SK-N-SH (cell line): Measurements from ENCODE around the gene MRPS6. TPM values are rescaled to one million over a fixed set of nuclear protein-coding genes. Genes with fewer than 3 reads are reported as not detected.

ENCODE experiments used
- CTCF ChIA-PET: fragments of 300-600, 350-600 bp; formaldehyde crosslinking; extraction: SDS; loops from one replicate; lab custom pipeline; 2021; lab: Yijun Ruan, JAX
- POLR2A ChIA-PET: fragments of 350-600 bp; sonication (Branson Sonifier 250); formaldehyde crosslinking; extraction: SDS; loops from one replicate; lab custom pipeline; 2020; ENCODE audit warnings: antibody characterized with exemption, inconsistent platforms; lab: Yijun Ruan, JAX
- DNase-seq: peaks from one replicate; pipeline ENCODE4 v3.0.0; 2012
- H2AFZ ChIP-seq: fragments of 200-600 bp; sonication (generic); 2 replicates; pipeline ENCODE4 v1.8.1; 2016; ENCODE audit warnings: antibody characterized with exemption, mild to moderate bottlenecking, low read depth
- H3F3A ChIP-seq: fragments of 200-600 bp; sonication (generic); replicated peaks from 2 replicates; pipeline ENCODE3; 2016; ENCODE audit warnings: antibody characterized with exemption, mild to moderate bottlenecking; ENCODE audit not compliant: insufficient read depth
- H3K27ac ChIP-seq, 2 experiments: fragments of 200-500 bp in 1 of 2; fragments of 200-600 bp in 1 of 2; sonication (Bioruptor generic) in 1 of 2; sonication (generic), shearing (Covaris generic) in 1 of 2; 2 replicates each; pipeline versions ENCODE4 v1.5.1 to v1.6.1; 2014 to 2016; ENCODE audit warnings: low read depth in 2 of 2, inconsistent platforms in 1 of 2, low read length in 1 of 2, mild to moderate bottlenecking in 1 of 2, mixed read lengths in 1 of 2
- H3K27me3 ChIP-seq: fragments of 200-600 bp; sonication (generic), shearing (Covaris generic); 2 replicates; pipeline ENCODE4 v1.6.1; 2016; ENCODE audit warnings: mixed run types; ENCODE audit not compliant: insufficient read depth
- H3K36me3 ChIP-seq, 2 experiments: fragments of 200-500 bp in 1 of 2; fragments of 200-600 bp in 1 of 2; sonication (Bioruptor generic) in 1 of 2; sonication (generic) in 1 of 2; replicated peaks in 1 of 2; 2 replicates each; pipeline versions ENCODE3 to v1.5.1; 2014 to 2016; ENCODE audit warnings: low read length in 1 of 2, mild to moderate bottlenecking in 1 of 2; ENCODE audit not compliant: insufficient read depth in 2 of 2, control insufficient read depth in 1 of 2
- H3K4me1 ChIP-seq, 2 experiments: fragments of 200-500 bp in 1 of 2; fragments of 200-600 bp in 1 of 2; sonication (Bioruptor generic) in 1 of 2; sonication (generic), shearing (Covaris generic) in 1 of 2; 2 replicates each; pipeline versions ENCODE4 v1.5.1 to v1.6.1; 2014 to 2016; ENCODE audit warnings: low read depth in 1 of 2, low read length in 1 of 2, mixed run types in 1 of 2; ENCODE audit not compliant: insufficient read depth in 2 of 2, control insufficient read depth in 1 of 2
- H3K4me2 ChIP-seq: fragments of 200-600 bp; sonication (generic), shearing (Covaris generic); 2 replicates; pipeline ENCODE4 v1.6.1; 2017; ENCODE audit warnings: mixed run types
- H3K4me3 ChIP-seq, 2 experiments: fragments of 200-500 bp in 1 of 2; fragments of 200-600 bp in 1 of 2; sonication (Bioruptor generic) in 1 of 2; sonication (generic), shearing (Covaris generic) in 1 of 2; 2 replicates each; pipeline versions ENCODE4 v1.5.1 to v1.8.1; 2014 to 2016; ENCODE audit warnings: low read depth in 2 of 2, inconsistent platforms in 1 of 2, low read length in 1 of 2, mild to moderate bottlenecking in 1 of 2, mixed read lengths in 1 of 2, moderate library complexity in 1 of 2
- H3K79me2 ChIP-seq: fragments of 200-600 bp; sonication (generic); 2 replicates; pipeline ENCODE4 v1.8.1; 2017; ENCODE audit warnings: mild to moderate bottlenecking; ENCODE audit not compliant: insufficient read depth
- H3K9ac ChIP-seq: fragments of 200-600 bp; sonication (generic); 2 replicates; pipeline ENCODE4 v1.6.1; 2017; ENCODE audit warnings: mixed run types
- H3K9me2 ChIP-seq: fragments of 200-600 bp; sonication (generic); 2 replicates; pipeline ENCODE4 v1.6.1; 2017; ENCODE audit warnings: mixed run types
- H3K9me3 ChIP-seq: fragments of 200-600 bp; sonication (generic); 2 replicates; pipeline ENCODE4 v1.6.1; 2017; ENCODE audit warnings: mixed run types, mild to moderate bottlenecking, moderate library complexity
- H4K20me1 ChIP-seq: fragments of 200-600 bp; sonication (generic); 2 replicates; pipeline ENCODE4 v1.6.1; 2017; ENCODE audit warnings: mild to moderate bottlenecking, mixed run types; ENCODE audit not compliant: insufficient read depth
- CHD2 ChIP-seq: fragments of 150-350 bp; IDR thresholded peaks from 2 replicates; pipeline ENCODE4 v1.6.1; 2018; ENCODE audit warnings: low read length; ENCODE audit not compliant: partially characterized antibody
- ELF1 ChIP-seq: IDR thresholded peaks from 2 replicates; pipeline ENCODE4 v1.4.0; 2012
- EP300 ChIP-seq, 2 experiments: IDR thresholded peaks; 2 replicates each; pipeline versions ENCODE4 v1.4.0 to v1.6.1; 2012; ENCODE audit warnings: borderline replicate concordance in 1 of 2, low read depth in 1 of 2, low read length in 1 of 2
- EZH2phosphoT487 ChIP-seq: fragments of 200-600 bp; sonication (generic); IDR thresholded peaks from 2 replicates; pipeline ENCODE4 v1.6.1; 2017; ENCODE audit warnings: low read depth, mixed run types, mild to moderate bottlenecking, antibody characterized with exemption, moderate library complexity, borderline replicate concordance
- FOSL2 ChIP-seq: IDR thresholded peaks from 2 replicates; pipeline ENCODE4 v1.4.0; 2012; ENCODE audit warnings: low read depth, mild to moderate bottlenecking, moderate library complexity, borderline replicate concordance
- FOXJ3 ChIP-seq: sonication (generic); formaldehyde crosslinking; IDR thresholded peaks from 2 replicates; pipeline ENCODE4 v1.5.1; 2020; ENCODE audit warnings: mild to moderate bottlenecking, missing genetic modification reagents
- GABPA ChIP-seq: IDR thresholded peaks from 2 replicates; pipeline ENCODE4 v1.4.0; 2012; ENCODE audit warnings: low read depth, mild to moderate bottlenecking
- NFIC ChIP-seq: IDR thresholded peaks from 2 replicates; pipeline ENCODE4 v1.4.0; 2012; ENCODE audit warnings: borderline replicate concordance
- NRF1 ChIP-seq: IDR thresholded peaks from 2 replicates; pipeline ENCODE4 v1.6.1; 2012; ENCODE audit warnings: low read depth, mild to moderate bottlenecking, low read length
- RFX5 ChIP-seq: IDR thresholded peaks from 2 replicates; pipeline ENCODE4 v1.6.1; 2012; ENCODE audit warnings: mild to moderate bottlenecking, improper control_type of control experiment, low read length
- SIN3A ChIP-seq: IDR thresholded peaks from 2 replicates; pipeline ENCODE4 v1.6.1; 2012; ENCODE audit warnings: low read depth, mild to moderate bottlenecking, low read length, moderate library complexity, borderline replicate concordance
- SMC3 ChIP-seq: IDR thresholded peaks from 2 replicates; pipeline ENCODE4 v1.6.1; 2012; ENCODE audit warnings: low read depth, low read length, improper control_type of control experiment
- TAF1 ChIP-seq: IDR thresholded peaks from 2 replicates; pipeline ENCODE4 v1.6.1; 2012; ENCODE audit warnings: low read depth, mild to moderate bottlenecking, low read length, moderate library complexity, borderline replicate concordance
- YY1 ChIP-seq: IDR thresholded peaks from 2 replicates; pipeline ENCODE4 v1.4.0; 2012; ENCODE audit warnings: low read depth, mild to moderate bottlenecking
- WGBS: methylation state at CpG from one replicate; pipeline ENCODE4 v1.1.6; 2017; ENCODE audit warnings: low lambda C conversion rate; 5-methylcytosine and 5-hydroxymethylcytosine counted together
- polyA plus RNA-seq, 3 experiments: library from polyadenylated mRNA; depleted of rRNA; stranded (reverse); fragments of >200 nt; gene quantifications; 2 replicates each; pipeline ENCODE4 v1.2.3, GENCODE V29; 2012
- TF ChIP-seq, protein P1 (sequence below): fragments of 150-350 bp; IDR thresholded peaks from 2 replicates; pipeline ENCODE4 v1.6.1; 2016; ENCODE audit warnings: mild to moderate bottlenecking, low read depth, low read length
- TF ChIP-seq, protein P2 (sequence below): IDR thresholded peaks from 2 replicates; pipeline ENCODE4 v1.4.0; 2012; ENCODE audit warnings: low read depth
- TF ChIP-seq, protein P3 (sequence below): fragments of 150-350 bp; IDR thresholded peaks from 2 replicates; pipeline ENCODE4 v1.6.1; 2017; ENCODE audit warnings: antibody characterized with exemption, low read length, low read depth, borderline replicate concordance
- TF ChIP-seq, protein P4 (sequence below): IDR thresholded peaks from 2 replicates; pipeline ENCODE4 v1.4.0; 2012; ENCODE audit warnings: low read depth, borderline replicate concordance

Gene MRPS6
- polyA plus RNA-seq, 1 of the 3 experiments (the other 2 are of a cell fraction), result 69.2 TPM

DNA sequence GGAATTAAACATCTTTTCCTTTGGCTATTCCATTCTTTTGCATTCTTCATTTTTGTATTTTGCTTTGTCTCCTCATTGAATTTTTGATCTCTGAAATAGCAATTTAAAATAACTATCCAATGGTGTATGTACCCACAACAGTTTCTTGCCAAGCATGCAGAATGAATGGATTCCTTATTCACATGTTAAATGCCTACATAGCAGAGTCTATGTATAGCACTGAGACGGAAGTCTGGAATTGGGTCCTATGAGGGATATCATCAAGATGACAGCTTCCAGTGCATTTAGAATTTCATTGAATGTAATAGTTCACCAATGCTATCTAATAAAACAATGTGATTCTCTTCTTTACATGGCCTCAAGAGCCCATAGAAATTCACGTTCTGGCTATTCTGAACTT, 97.5 kb downstream of the MRPS6 start:
- peaks cover 25% of the 10 kb centered on the region for H3K9me3 ChIP-seq
- H3K27me3 ChIP-seq, result no peaks in the 10 kb centered on the region
- no peak overlapping the region for H3K4me3 ChIP-seq
- H3K9ac ChIP-seq, result no peak overlapping the region
- no peak for DNase-seq
- 68% methylated on average over 2 of the region's 2 CpGs for WGBS
- no peaks in the 10 kb centered on the region for H3K9me2 ChIP-seq
- POLR2A ChIA-PET, result no interaction called here
- H3K4me2 ChIP-seq, result no peak overlapping the region
- H3K27ac ChIP-seq, result no peak overlapping the region
- H3K79me2 ChIP-seq, result no peaks in the 10 kb centered on the region
- H3K36me3 ChIP-seq, result no peaks in the 10 kb centered on the region
- no peak for TF ChIP-seq EP300 (IDR thresholded peaks at IDR 0.05; ENCODE audit: borderline replicate concordance in 1 of 2, low read depth in 1 of 2, low read length in 1 of 2)
- no peak for TF ChIP-seq ELF1
- no peak for TF ChIP-seq SMC3
- TF ChIP-seq FOSL2, result no peak
- no peak for TF ChIP-seq NFIC
- TF ChIP-seq, protein P1, sequence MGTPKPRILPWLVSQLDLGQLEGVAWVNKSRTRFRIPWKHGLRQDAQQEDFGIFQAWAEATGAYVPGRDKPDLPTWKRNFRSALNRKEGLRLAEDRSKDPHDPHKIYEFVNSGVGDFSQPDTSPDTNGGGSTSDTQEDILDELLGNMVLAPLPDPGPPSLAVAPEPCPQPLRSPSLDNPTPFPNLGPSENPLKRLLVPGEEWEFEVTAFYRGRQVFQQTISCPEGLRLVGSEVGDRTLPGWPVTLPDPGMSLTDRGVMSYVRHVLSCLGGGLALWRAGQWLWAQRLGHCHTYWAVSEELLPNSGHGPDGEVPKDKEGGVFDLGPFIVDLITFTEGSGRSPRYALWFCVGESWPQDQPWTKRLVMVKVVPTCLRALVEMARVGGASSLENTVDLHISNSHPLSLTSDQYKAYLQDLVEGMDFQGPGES, result no peak
- no peak for TF ChIP-seq YY1
- no peak for TF ChIP-seq RFX5
- TF ChIP-seq, protein P2, sequence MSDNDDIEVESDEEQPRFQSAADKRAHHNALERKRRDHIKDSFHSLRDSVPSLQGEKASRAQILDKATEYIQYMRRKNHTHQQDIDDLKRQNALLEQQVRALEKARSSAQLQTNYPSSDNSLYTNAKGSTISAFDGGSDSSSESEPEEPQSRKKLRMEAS, result no peak
- TF ChIP-seq, all 33 proteins: peak for 0
- no peaks in the 10 kb centered on the region for H3K4me1 ChIP-seq
- no peaks in the 10 kb centered on the region for H3F3A ChIP-seq
- CTCF ChIA-PET, result interaction anchor here (1.6 kb wide), 1 partner anchor 42 kb away, joined by 3 read pairs; no protein-coding TSS in a partner anchor
- no peaks in the 10 kb centered on the region for H4K20me1 ChIP-seq
- H2AFZ ChIP-seq, result no peak overlapping the region

DNA sequence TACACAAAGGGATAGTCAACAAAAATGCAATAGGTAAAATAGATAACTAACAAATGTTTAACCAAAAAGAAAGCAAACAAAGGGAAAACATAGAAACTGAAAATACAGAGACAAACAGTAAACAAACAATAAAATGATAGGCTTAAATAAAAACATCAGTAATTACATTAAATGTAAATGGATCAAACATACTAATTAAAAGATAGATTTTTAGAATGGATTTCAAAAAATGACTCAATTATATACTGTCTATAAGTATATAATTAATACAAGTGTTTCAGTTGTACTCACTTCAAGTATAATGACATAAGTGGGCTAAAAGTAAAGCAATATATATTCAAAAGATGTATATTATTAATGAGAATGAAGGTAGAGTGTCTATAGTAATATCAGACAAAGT, 101.1 kb downstream of the MRPS6 start:
- Histone ChIP-seq H3K9ac (no peak overlapping the region), H3K9me2 (no peaks in the 10 kb centered on the region), H3F3A (no peaks in the 10 kb centered on the region), H3K79me2 (no peaks in the 10 kb centered on the region), H3K4me1 (no peaks in the 10 kb centered on the region; a peak in 1 of 4 replicates), H3K9me3 (peaks cover 11% of the 10 kb centered on the region), H4K20me1 (no peaks in the 10 kb centered on the region), H3K27ac (no peak overlapping the region), H2AFZ (no peak overlapping the region), H3K4me3 (no peak overlapping the region), H3K4me2 (no peak overlapping the region), H3K27me3 (no peaks in the 10 kb centered on the region), H3K36me3 (no peaks in the 10 kb centered on the region)
- no peak for DNase-seq
- ChIA-PET CTCF (no interaction called here), POLR2A (no interaction called here)
- no peak for TF ChIP-seq RFX5
- TF ChIP-seq CHD2, result no peak
- no peak for TF ChIP-seq EZH2phosphoT487

DNA sequence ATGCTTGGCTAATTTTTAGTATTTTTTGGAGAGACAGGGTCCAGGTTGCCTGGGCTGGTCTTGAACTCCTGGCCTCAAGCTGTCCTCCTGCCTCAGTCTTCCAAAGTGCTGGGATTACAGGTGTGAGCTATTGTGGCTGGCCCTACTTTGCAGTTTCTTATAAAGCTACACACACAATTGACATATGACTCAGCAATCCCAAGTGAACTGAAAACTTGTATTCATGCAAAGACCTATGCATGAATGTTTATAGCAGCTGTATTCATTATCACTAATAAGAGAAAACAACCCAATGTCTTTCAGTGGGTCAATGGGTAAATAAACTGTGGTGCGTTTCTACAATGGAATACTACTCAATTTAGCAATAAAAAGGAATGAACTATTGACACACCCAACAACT, 103.1 kb downstream of the MRPS6 start:
- Histone ChIP-seq H3F3A (no peaks in the 10 kb centered on the region), H2AFZ (no peak overlapping the region), H3K9me3 (peaks cover 11% of the 10 kb centered on the region), H3K9ac (no peak overlapping the region), H3K4me1 (peaks cover 0 to under 1% of the 10 kb centered on the region in 2 experiments; a peak in 1 of 4 replicates), H3K27ac (no peak overlapping the region), H3K79me2 (no peaks in the 10 kb centered on the region), H4K20me1 (no peaks in the 10 kb centered on the region), H3K9me2 (no peaks in the 10 kb centered on the region), H3K4me3 (no peak overlapping the region), H3K4me2 (no peak overlapping the region), H3K27me3 (no peaks in the 10 kb centered on the region), H3K36me3 (no peaks in the 10 kb centered on the region)
- DNase-seq, result no peak
- TF ChIP-seq GABPA (no peak), NRF1 (no peak), TAF1 (no peak), SMC3 (no peak), SIN3A (no peak), FOXJ3 (CRISPR knock-in tag) (no peak), EZH2phosphoT487 (no peak)
- TF ChIP-seq, protein P2, result no peak
- TF ChIP-seq, protein P3, sequence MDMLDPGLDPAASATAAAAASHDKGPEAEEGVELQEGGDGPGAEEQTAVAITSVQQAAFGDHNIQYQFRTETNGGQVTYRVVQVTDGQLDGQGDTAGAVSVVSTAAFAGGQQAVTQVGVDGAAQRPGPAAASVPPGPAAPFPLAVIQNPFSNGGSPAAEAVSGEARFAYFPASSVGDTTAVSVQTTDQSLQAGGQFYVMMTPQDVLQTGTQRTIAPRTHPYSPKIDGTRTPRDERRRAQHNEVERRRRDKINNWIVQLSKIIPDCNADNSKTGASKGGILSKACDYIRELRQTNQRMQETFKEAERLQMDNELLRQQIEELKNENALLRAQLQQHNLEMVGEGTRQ, result no peak
- TF ChIP-seq, protein P4, sequence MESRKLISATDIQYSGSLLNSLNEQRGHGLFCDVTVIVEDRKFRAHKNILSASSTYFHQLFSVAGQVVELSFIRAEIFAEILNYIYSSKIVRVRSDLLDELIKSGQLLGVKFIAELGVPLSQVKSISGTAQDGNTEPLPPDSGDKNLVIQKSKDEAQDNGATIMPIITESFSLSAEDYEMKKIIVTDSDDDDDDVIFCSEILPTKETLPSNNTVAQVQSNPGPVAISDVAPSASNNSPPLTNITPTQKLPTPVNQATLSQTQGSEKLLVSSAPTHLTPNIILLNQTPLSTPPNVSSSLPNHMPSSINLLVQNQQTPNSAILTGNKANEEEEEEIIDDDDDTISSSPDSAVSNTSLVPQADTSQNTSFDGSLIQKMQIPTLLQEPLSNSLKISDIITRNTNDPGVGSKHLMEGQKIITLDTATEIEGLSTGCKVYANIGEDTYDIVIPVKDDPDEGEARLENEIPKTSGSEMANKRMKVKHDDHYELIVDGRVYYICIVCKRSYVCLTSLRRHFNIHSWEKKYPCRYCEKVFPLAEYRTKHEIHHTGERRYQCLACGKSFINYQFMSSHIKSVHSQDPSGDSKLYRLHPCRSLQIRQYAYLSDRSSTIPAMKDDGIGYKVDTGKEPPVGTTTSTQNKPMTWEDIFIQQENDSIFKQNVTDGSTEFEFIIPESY, result no peak
- 64% methylated on average over 1 of the region's 1 CpG for WGBS
- ChIA-PET CTCF (no interaction called here), POLR2A (no interaction called here)
